NOMO-1 treated with dmso at 0.1 percent for 144 hours (cell line): ENCODE data around the gene SPATA6L.

ENCODE experiments used
- DNase-seq: peaks from one replicate; lab custom pipeline; 2025; ENCODE audit not compliant: unreplicated experiment; lab: John Stamatoyannopoulos, UW

The SPATA6L gene

DNA sequence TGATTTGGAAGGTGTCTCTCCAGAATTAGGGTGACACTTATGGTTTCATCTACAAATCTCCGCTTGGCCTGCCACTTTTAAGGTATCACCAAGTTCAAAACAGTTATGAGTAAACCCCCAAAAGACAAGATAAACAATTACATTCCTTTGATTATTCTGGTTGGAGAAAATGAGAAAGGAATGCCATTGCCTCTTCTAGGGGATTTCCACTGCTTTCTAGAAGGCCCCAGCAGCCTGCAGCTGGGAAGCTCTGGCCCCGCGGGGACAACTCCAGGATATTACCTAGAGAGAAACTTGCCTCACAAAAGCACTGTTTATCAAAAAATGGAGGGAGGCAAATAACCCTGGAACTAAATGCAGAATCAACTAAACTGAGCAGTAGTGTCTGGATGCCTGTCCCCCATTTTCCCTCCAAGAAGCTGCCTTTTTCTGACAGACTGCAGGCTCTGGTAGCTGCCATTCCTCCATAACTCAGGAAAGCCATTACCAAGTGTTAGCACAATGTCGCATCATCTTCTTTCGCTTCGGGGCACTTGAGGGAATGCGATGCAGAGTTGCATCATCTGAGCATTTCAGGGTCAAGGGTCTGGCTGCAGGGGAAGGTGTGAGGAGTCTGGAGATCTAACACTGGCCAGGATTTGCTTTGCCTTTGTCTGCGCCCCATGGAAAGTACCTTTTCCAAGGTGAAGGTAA lies 75.7 kb downstream of the SPATA6L start:
- DNase-seq: no peak

GRCh38 chr9:4588721-4589120 lies 77.6 kb downstream of the SPATA6L start:
- DNase-seq: no peak

DNA sequence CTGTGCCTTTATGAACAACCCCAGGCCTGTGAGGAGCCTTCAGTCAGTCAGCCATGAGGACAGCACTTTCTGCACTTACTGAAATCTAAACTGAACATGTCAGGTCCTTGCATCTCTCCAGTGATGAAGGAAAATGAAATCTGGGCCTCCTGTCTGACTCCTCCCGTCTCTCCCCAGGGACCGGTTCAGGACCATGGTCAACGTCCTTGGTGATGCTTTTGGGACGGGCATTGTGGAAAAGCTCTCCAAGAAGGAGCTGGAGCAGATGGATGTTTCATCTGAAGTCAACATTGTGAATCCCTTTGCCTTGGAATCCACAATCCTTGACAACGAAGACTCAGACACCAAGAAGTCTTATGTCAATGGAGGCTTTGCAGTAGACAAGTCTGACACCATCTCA lies 81.1 kb downstream of the SPATA6L start:
- DNase-seq: no peak

GRCh38 chr9:4584636-4585035 lies 81.6 kb downstream of the SPATA6L start:
- no peak for DNase-seq

- DNase-seq: no peak
These were observed 83.3 kb downstream of the SPATA6L start for GRCh38 chr9:4583001-4583400.

DNA sequence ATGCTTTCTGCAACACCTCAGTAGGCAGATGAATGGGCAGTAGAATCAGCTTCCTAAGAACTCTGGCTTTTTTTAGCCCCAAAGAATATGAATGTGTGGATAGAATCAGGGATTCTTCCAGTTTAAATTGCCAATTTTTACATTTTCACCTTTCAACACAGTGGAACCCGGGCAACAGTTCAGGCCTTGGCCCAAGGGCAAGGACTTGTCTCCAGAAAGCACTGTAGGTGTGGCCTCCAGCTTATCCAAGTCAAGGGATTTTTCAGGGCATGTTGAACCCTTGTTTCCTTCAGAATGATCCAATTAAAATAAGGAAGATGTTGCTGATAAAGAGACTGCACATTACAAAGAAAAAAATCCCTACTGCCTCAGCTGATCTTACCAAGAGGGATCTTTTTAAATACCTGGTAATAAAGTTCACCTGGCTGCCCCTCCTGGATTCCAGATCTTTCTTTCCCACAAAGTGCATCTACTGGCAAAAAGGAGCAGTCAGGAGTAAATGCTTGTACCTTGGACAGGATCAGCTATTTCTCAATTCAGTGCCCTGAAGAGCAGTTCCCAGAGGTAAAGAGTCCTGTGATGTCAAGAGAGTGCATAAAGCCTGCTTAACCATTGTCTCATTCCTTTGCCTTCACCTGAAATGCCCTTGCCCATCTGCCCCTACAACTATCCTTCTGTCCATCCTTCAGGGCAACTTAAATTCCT lies 84.3 kb downstream of the SPATA6L start:
- DNase-seq: no peak

DNA sequence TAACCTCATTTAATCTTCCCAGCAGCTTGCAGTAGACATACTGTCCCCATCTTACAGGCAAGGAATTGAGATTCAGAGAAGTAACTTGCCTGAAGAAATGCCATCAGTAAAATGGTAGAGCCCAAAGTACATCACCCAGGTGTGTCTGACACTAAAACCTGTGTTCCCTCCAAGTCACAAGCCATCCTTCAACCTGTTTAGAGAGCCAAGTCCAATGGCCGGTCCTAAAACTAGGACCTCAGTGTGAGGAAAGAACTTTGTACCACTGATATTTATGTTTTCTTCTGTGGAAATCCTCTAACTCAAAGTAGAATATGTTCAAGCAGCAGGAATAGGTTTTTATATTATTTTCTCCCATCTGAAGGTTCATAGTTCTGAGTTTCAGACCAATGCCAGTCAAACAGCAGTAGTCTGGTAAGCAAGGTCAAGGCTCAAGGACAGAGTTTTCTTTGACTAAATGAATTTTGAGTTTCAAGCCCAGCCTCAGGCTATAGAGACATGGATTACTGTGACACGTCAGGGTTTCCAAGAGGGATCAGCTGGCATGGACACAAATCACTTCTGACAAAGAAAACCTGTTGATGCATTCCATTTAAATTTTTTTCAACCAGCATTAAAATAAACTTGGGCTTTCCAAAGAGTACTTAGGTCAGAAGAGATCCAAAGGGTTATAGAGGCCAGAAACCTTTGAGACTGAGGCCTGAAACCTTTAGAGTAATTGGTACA lies 85.1 kb downstream of the SPATA6L start:
- DNase-seq: no peak

- DNase-seq: no peak
These were observed 87.3 kb downstream of the SPATA6L start for GRCh38 chr9:4579001-4579400.

DNA sequence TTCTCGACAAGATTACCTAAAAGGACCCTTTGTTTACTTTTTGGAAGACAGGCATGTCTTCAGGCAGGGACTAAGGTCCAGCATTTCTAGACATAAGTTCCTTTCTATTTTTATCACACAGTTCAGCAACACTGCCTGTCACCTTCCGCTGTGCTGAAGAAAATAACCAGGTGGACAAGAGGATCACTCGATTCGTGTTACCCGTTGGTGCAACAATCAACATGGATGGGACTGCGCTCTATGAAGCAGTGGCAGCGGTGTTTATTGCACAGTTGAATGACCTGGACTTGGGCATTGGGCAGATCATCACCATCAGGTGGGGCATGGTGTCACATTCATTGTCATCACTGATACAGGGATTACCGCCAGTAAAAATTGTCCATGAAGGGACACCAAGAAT lies 89.8 kb downstream of the SPATA6L start:
- DNase-seq: no peak

- DNase-seq: no peak
These were observed 90.3 kb downstream of the SPATA6L start for GRCh38 chr9:4575997-4576396.

GRCh38 chr9:4574657-4575243 lies 91.5 kb downstream of the SPATA6L start:
- DNase-seq: no peak

DNA sequence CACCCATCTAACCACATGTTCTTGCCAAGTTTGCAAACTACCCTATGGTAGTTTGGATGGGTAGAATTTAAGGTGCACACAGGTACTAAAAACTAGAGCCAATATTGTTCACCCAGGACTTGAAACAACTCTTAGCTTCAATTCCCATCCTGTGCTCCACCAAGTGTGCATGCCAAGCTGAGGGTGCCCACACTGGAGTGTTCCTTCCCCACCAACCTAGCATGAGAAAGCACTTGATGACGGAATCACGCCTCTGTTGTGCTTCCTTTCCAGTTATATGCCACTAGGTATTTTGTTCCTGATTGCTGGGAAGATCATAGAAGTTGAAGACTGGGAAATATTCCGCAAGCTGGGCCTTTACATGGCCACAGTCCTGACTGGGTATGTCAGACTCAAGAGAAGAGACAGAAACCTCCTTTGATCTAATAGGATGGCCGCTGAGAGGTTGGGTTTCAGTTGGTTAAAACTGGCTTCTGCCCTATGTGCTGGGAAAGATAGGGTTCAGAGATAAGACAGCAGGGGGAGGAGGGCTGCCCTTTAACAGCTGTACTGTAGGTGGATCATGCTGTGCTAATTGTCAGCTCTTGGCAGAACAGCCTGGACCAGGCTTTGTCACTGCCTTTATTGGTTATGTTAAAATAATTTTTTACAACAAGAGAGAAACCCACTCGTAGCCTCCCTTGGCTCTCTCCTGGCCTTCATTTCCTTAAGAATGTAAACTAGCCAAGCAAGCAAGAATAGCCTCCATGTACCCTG lies 92.5 kb downstream of the SPATA6L start:
- DNase-seq: no peak

- DNase-seq: no peak
These were observed 93.1 kb downstream of the SPATA6L start for GRCh38 chr9:4573176-4573575.

DNA sequence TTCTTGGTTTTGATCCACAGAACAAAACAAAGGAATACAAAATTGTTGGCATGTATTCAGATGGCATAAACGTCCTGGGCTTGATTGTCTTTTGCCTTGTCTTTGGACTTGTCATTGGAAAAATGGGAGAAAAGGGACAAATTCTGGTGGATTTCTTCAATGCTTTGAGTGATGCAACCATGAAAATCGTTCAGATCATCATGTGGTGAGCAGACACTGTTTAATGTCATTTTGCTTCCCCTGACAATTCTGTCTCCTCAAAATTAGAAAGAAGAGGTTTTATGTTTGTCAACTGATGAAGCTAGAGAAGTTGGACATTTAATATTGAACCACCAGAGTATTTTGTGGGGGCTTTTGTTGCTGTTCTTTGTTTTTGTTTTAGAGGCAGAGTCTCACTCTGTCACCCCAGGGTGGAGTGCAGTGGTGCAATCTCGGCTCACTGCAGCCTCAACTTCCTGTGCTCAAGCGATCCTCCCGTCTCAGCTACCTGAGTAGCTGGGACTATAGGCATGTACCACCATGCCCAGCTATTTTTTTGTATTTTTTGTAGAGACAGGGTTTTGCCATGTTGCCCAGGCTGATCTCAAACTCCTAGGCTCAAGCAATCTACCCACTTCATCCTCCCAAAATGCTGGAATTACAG lies 94.0 kb downstream of the SPATA6L start:
- DNase-seq: no peak

DNA sequence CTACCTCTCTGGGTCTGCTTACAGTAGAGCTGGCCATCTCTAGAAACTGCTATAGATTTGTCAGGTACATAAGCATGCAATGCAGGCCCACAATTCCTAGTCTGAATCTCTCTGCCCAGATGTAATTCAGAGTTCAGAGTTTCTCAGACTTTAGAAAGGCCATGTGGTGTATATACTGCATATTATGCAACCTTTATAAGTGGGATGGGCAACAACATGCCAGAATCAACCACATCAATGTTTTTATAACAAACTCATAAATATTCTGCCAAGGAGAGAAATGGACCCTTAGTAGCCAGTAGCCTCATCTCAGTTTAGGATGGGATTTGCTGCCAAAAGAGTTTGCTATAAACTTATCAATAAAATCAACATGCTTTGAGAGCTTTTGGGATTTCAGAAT lies 97.2 kb downstream of the SPATA6L start:
- no peak for DNase-seq

GRCh38 chr9:4567601-4568000 lies 98.7 kb downstream of the SPATA6L start:
- DNase-seq: no peak

GRCh38 chr9:4566806-4567205 lies 99.5 kb downstream of the SPATA6L start:
- no peak for DNase-seq

DNA sequence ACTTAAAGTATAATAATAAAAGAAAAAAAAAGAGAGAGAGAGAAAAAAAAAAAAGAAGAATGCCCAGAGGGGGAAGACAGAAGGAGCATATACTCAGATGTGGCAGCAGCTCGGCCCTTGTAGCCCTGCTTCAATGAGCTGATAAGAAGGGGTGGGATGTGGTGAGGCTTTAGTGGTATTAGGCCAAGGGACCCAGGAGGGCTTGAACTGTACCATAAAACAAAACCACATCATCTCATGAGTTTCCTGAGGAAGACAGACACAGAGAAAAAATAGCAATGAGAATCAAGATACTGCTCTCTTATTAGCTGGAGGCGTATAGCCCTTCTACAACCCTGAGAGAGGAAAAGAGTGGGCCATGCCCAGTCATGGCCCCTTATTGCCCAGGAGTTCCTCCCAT lies 103.2 kb downstream of the SPATA6L start:
- no peak for DNase-seq

- no peak for DNase-seq
These were observed 106.8 kb downstream of the SPATA6L start for GRCh38 chr9:4559261-4560182.
